GM19463 (cell line): ENCODE measurements around the gene TMEM167B.

ENCODE experiments used
- ATAC-seq: cut with Tn5 transposase; IDR thresholded peaks from one replicate; pipeline ENCODE4 v1.9.1; 2021; ENCODE audit warnings: mild to moderate bottlenecking, moderate library complexity; ENCODE audit not compliant: unreplicated experiment

Gene TMEM167B

GRCh38 chr1:109080441-109081082 lies 10.0 kb upstream of the TMEM167B start:
- ATAC-seq = no peak

GRCh38 chr1:109083501-109083900 lies 7.1 kb upstream of the TMEM167B start:
- no peak for ATAC-seq

- ATAC-seq = no peak
Measured at GRCh38 chr1:109083923-109084322, 6.6 kb upstream of the TMEM167B start.

- no peak for ATAC-seq
Measured at GRCh38 chr1:109084563-109085517, 5.7 kb upstream of the TMEM167B start.

GRCh38 chr1:109089242-109090015 lies 1.1 kb upstream of the TMEM167B start:
- ATAC-seq = no peak

GRCh38 chr1:109091078-109091838 lies 694 bp downstream of the TMEM167B start:
- peak; percentile 56 for ATAC-seq

- ATAC-seq = no peak
Measured at GRCh38 chr1:109091839-109092193, 1.3 kb downstream of the TMEM167B start.

- no peak for ATAC-seq
Measured at GRCh38 chr1:109094377-109094803, 3.8 kb downstream of the TMEM167B start.

- ATAC-seq = no peak
Measured at GRCh38 chr1:109094871-109095270, 4.3 kb downstream of the TMEM167B start.

GRCh38 chr1:109095631-109096030 lies 5.1 kb downstream of the TMEM167B start:
- ATAC-seq = no peak

- no peak for ATAC-seq
Measured at GRCh38 chr1:109096120-109096519, 5.6 kb downstream of the TMEM167B start.

- ATAC-seq = peak; percentile 86
Measured at GRCh38 chr1:109099938-109100773, 9.6 kb downstream of the TMEM167B start.

GRCh38 chr1:109104364-109105151 lies 14.0 kb downstream of the TMEM167B start:
- ATAC-seq = no peak

GRCh38 chr1:109105881-109106280 lies 15.3 kb downstream of the TMEM167B start:
- ATAC-seq = no peak

GRCh38 chr1:109107785-109108184 lies 17.2 kb downstream of the TMEM167B start:
- no peak for ATAC-seq

GRCh38 chr1:109109906-109110305 lies 19.3 kb downstream of the TMEM167B start:
- ATAC-seq = no peak

GRCh38 chr1:109111386-109112055 lies 21.0 kb downstream of the TMEM167B start:
- no peak for ATAC-seq

GRCh38 chr1:109112056-109112651 lies 21.6 kb downstream of the TMEM167B start:
- ATAC-seq = peak; percentile 38
